ENCODE measurements around the gene FOXJ2.

DNA sequence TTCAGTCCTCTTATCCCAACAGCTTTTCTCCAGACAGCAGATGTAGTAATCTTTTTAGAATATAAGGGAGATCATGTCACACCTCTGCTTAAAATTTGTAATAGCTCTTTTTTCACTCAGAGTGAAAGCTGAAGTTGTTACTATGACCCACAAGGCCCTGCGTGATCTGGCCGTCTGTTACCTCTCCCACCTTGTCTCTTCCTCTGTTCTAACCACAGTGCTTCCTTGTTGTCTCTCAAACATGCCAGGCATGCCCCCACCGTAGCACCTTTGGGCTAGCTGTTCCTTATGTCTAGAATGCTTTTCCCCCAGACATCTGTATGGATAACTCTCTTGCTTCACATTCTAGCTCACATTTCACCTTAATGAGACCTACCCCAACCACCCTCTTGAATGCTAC is 56.1 kb downstream of the FOXJ2 start:
- TF ChIP-seq EZH2 (IDR thresholded peaks at IDR 0.05; ENCODE audit: low read depth): no peak
- TF ChIP-seq, protein P1, sequence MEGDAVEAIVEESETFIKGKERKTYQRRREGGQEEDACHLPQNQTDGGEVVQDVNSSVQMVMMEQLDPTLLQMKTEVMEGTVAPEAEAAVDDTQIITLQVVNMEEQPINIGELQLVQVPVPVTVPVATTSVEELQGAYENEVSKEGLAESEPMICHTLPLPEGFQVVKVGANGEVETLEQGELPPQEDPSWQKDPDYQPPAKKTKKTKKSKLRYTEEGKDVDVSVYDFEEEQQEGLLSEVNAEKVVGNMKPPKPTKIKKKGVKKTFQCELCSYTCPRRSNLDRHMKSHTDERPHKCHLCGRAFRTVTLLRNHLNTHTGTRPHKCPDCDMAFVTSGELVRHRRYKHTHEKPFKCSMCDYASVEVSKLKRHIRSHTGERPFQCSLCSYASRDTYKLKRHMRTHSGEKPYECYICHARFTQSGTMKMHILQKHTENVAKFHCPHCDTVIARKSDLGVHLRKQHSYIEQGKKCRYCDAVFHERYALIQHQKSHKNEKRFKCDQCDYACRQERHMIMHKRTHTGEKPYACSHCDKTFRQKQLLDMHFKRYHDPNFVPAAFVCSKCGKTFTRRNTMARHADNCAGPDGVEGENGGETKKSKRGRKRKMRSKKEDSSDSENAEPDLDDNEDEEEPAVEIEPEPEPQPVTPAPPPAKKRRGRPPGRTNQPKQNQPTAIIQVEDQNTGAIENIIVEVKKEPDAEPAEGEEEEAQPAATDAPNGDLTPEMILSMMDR (conservative IDR thresholded peaks at IDR 0.05): no peak

Data from PC-9 (cell line).